ENCODE data around the gene ABCA2. TPM values are rescaled to one million over a fixed set of nuclear protein-coding genes. Genes with fewer than 3 reads are reported as not detected.
A peak's percentile ranks its signal among the peaks of the same experiment; 100 is the strongest.

The ABCA2 gene
- total and polyA plus RNA-seq, 9 of the 15 experiments (the other 6 are each of a cell fraction or from before 2014, with no cell fraction given) = 0.69 to 16.3 (median 6.1) TPM; not detected in 2

DNA sequence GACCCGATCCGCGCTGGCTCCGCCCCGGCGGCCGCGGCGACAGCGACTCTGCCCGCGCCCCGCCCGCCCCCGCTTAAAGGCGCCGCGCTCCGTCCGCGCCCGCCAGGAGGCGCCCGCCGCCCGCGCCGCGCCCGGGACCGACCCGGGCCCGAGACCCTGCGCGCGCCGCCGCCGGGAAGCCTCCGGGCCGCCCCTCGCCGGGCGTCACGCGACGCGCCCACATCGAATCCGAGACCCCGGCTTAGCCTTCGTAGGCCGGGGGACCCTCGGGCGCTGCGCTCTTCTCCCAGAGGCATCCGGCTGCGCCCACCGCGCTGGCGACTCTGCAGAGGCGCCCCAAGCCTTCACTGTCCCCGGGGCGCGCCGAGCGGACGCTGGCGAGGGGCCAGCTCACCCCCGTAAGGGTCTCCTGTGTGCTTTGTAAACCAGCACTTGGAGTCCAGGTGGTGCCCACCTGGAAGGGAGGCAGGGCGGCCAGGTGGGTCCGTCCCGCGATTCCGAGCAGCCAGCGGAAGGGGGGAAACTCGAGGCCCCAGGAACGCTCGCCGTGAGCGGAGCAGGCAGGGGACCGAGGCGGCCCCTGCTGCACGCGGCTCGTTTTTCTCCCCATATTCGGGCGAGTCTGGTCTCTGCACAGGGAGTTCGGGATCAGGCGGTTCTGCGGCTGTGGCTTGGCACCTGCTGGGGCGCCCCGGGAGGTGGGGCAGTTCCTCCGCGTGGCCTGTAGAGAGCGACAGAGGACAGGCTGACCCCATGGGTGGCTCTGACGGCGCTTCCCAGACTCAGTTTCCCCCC, 423 bp upstream of the ABCA2 start (continued):
- TF ChIP-seq, protein P1, sequence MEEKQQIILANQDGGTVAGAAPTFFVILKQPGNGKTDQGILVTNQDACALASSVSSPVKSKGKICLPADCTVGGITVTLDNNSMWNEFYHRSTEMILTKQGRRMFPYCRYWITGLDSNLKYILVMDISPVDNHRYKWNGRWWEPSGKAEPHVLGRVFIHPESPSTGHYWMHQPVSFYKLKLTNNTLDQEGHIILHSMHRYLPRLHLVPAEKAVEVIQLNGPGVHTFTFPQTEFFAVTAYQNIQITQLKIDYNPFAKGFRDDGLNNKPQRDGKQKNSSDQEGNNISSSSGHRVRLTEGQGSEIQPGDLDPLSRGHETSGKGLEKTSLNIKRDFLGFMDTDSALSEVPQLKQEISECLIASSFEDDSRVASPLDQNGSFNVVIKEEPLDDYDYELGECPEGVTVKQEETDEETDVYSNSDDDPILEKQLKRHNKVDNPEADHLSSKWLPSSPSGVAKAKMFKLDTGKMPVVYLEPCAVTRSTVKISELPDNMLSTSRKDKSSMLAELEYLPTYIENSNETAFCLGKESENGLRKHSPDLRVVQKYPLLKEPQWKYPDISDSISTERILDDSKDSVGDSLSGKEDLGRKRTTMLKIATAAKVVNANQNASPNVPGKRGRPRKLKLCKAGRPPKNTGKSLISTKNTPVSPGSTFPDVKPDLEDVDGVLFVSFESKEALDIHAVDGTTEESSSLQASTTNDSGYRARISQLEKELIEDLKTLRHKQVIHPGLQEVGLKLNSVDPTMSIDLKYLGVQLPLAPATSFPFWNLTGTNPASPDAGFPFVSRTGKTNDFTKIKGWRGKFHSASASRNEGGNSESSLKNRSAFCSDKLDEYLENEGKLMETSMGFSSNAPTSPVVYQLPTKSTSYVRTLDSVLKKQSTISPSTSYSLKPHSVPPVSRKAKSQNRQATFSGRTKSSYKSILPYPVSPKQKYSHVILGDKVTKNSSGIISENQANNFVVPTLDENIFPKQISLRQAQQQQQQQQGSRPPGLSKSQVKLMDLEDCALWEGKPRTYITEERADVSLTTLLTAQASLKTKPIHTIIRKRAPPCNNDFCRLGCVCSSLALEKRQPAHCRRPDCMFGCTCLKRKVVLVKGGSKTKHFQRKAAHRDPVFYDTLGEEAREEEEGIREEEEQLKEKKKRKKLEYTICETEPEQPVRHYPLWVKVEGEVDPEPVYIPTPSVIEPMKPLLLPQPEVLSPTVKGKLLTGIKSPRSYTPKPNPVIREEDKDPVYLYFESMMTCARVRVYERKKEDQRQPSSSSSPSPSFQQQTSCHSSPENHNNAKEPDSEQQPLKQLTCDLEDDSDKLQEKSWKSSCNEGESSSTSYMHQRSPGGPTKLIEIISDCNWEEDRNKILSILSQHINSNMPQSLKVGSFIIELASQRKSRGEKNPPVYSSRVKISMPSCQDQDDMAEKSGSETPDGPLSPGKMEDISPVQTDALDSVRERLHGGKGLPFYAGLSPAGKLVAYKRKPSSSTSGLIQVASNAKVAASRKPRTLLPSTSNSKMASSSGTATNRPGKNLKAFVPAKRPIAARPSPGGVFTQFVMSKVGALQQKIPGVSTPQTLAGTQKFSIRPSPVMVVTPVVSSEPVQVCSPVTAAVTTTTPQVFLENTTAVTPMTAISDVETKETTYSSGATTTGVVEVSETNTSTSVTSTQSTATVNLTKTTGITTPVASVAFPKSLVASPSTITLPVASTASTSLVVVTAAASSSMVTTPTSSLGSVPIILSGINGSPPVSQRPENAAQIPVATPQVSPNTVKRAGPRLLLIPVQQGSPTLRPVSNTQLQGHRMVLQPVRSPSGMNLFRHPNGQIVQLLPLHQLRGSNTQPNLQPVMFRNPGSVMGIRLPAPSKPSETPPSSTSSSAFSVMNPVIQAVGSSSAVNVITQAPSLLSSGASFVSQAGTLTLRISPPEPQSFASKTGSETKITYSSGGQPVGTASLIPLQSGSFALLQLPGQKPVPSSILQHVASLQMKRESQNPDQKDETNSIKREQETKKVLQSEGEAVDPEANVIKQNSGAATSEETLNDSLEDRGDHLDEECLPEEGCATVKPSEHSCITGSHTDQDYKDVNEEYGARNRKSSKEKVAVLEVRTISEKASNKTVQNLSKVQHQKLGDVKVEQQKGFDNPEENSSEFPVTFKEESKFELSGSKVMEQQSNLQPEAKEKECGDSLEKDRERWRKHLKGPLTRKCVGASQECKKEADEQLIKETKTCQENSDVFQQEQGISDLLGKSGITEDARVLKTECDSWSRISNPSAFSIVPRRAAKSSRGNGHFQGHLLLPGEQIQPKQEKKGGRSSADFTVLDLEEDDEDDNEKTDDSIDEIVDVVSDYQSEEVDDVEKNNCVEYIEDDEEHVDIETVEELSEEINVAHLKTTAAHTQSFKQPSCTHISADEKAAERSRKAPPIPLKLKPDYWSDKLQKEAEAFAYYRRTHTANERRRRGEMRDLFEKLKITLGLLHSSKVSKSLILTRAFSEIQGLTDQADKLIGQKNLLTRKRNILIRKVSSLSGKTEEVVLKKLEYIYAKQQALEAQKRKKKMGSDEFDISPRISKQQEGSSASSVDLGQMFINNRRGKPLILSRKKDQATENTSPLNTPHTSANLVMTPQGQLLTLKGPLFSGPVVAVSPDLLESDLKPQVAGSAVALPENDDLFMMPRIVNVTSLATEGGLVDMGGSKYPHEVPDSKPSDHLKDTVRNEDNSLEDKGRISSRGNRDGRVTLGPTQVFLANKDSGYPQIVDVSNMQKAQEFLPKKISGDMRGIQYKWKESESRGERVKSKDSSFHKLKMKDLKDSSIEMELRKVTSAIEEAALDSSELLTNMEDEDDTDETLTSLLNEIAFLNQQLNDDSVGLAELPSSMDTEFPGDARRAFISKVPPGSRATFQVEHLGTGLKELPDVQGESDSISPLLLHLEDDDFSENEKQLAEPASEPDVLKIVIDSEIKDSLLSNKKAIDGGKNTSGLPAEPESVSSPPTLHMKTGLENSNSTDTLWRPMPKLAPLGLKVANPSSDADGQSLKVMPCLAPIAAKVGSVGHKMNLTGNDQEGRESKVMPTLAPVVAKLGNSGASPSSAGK (IDR thresholded peaks at IDR 0.05) = no peak; the same call in 1 of the 2 replicates
- no peak for TF ChIP-seq NR2C2 (CRISPR knock-in tag; IDR thresholded peaks at IDR 0.05)
- 0 out of 2 replicates have a peak, but pooled peaks have one; percentile 2 for TF ChIP-seq NR2C2 (tag; IDR thresholded peaks at IDR 0.05)
- TF ChIP-seq, protein P2, sequence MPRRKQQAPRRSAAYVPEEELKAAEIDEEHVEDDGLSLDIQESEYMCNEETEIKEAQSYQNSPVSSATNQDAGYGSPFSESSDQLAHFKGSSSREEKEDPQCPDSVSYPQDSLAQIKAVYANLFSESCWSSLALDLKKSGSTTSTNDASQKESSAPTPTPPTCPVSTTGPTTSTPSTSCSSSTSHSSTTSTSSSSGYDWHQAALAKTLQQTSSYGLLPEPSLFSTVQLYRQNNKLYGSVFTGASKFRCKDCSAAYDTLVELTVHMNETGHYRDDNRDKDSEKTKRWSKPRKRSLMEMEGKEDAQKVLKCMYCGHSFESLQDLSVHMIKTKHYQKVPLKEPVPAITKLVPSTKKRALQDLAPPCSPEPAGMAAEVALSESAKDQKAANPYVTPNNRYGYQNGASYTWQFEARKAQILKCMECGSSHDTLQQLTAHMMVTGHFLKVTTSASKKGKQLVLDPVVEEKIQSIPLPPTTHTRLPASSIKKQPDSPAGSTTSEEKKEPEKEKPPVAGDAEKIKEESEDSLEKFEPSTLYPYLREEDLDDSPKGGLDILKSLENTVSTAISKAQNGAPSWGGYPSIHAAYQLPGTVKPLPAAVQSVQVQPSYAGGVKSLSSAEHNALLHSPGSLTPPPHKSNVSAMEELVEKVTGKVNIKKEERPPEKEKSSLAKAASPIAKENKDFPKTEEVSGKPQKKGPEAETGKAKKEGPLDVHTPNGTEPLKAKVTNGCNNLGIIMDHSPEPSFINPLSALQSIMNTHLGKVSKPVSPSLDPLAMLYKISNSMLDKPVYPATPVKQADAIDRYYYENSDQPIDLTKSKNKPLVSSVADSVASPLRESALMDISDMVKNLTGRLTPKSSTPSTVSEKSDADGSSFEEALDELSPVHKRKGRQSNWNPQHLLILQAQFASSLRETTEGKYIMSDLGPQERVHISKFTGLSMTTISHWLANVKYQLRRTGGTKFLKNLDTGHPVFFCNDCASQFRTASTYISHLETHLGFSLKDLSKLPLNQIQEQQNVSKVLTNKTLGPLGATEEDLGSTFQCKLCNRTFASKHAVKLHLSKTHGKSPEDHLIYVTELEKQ (CRISPR knock-in tag; IDR thresholded peaks at IDR 0.05) = no peak
- TF ChIP-seq NRF1 (conservative IDR thresholded peaks at IDR 0.05 in 1 of 2, IDR thresholded peaks at IDR 0.05 in 1 of 2) = peak; percentile 37 to 49; a peak in 3 of 4 replicates
- peak; percentile 57; the same call in 1 of the 2 replicates for TF ChIP-seq ZNF766 (CRISPR knock-in tag; conservative IDR thresholded peaks at IDR 0.05)
- peak; percentile 33 for TF ChIP-seq EGR1 (conservative IDR thresholded peaks at IDR 0.05)
- peak; percentile 86 for TF ChIP-seq NFIC (IDR thresholded peaks at IDR 0.05)
- TF ChIP-seq PHF8 (IDR thresholded peaks at IDR 0.05; ENCODE audit: borderline replicate concordance, low read length) = peak; percentile 61; the same call in 1 of the 2 replicates
- TF ChIP-seq ZNF217 (CRISPR knock-in tag; IDR thresholded peaks at IDR 0.05) = no peak
